C4-2B (cell line): Measurements from ENCODE around the gene BCKDHA.
A peak's percentile ranks its signal among the peaks of the same experiment; 100 is the strongest.

ENCODE experiments used
- H3K27ac ChIP-seq: fragments of 450-650 bp; 2 replicates; pipeline ENCODE4 v1.5.1; 2017
- ZFX ChIP-seq: fragments of 450-650 bp; IDR thresholded peaks from 2 replicates; pipeline ENCODE4 v1.6.1; 2017
- TF ChIP-seq, protein P1 (sequence below): fragments of 450-650 bp; conservative IDR thresholded peaks from 2 replicates; pipeline ENCODE4 v1.5.1; 2017; ENCODE audit warnings: mild to moderate bottlenecking

BCKDHA gene

DNA sequence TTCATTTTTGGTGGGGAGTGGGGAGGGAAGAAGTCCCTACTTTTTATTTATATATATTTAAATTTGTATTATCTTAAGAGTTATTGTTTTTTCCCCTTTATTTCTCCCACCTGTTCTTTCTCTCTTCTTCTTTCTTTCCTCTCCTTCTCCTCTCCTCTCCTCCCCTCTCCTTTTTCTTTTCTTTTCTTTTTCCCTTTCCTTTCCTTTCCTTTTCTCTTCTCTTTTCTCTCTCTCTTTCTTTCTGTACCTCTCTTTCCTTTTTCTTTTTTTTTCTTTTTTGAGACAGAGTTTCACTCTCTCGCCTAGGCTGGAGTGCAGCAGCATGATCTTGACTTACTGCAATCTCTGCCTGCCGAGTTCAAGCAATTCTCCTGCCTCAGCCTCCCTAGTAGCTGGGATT is 1.9 kb downstream of the BCKDHA start:
- TF ChIP-seq, protein P1, sequence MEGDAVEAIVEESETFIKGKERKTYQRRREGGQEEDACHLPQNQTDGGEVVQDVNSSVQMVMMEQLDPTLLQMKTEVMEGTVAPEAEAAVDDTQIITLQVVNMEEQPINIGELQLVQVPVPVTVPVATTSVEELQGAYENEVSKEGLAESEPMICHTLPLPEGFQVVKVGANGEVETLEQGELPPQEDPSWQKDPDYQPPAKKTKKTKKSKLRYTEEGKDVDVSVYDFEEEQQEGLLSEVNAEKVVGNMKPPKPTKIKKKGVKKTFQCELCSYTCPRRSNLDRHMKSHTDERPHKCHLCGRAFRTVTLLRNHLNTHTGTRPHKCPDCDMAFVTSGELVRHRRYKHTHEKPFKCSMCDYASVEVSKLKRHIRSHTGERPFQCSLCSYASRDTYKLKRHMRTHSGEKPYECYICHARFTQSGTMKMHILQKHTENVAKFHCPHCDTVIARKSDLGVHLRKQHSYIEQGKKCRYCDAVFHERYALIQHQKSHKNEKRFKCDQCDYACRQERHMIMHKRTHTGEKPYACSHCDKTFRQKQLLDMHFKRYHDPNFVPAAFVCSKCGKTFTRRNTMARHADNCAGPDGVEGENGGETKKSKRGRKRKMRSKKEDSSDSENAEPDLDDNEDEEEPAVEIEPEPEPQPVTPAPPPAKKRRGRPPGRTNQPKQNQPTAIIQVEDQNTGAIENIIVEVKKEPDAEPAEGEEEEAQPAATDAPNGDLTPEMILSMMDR = no peak
- TF ChIP-seq ZFX = no peak
- H3K27ac ChIP-seq = no peak overlapping the region

DNA sequence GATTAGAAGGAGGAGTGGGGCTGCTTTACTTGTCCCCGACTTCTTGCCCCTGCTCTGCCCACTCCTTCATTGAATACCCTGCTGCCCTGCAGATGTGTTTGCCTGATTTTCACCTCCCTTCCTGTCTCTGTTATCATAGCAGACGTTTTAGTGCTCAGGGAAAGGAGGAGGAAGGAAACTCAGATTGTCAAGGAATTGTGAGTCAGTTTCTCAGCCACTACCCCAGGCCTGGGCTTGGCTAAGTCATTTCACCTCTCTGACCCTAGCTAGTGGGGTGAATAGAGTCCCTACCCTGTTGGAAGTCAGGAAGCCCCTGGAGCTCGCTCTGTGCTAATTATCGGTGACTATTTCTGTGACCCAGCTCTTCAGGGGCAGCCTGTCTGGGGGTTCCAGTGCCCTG is 3.9 kb downstream of the BCKDHA start:
- no peak for TF ChIP-seq ZFX
- TF ChIP-seq, protein P1 = no peak
- H3K27ac ChIP-seq = no peak overlapping the region

DNA sequence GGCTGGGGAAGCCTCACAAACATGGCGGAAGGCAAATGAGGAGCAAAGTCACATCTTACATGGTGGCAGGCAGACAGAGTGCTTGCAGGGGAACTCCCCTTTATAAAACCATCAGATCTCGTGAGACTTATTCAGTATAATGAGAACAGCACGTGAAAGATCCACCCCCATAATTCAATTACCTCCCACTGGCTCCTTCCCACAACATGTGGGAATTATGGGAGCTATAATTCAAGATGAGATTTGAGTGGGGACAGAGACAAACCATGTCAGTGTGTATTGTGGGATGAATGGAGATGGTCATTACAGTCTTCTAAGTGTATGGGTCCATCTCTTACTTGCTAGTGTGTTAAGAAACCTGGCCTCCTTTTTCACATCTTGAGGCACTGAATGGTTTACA is 4.4 kb downstream of the BCKDHA start:
- no peak overlapping the region for H3K27ac ChIP-seq
- no peak for TF ChIP-seq ZFX
- TF ChIP-seq, protein P1 = no peak

DNA sequence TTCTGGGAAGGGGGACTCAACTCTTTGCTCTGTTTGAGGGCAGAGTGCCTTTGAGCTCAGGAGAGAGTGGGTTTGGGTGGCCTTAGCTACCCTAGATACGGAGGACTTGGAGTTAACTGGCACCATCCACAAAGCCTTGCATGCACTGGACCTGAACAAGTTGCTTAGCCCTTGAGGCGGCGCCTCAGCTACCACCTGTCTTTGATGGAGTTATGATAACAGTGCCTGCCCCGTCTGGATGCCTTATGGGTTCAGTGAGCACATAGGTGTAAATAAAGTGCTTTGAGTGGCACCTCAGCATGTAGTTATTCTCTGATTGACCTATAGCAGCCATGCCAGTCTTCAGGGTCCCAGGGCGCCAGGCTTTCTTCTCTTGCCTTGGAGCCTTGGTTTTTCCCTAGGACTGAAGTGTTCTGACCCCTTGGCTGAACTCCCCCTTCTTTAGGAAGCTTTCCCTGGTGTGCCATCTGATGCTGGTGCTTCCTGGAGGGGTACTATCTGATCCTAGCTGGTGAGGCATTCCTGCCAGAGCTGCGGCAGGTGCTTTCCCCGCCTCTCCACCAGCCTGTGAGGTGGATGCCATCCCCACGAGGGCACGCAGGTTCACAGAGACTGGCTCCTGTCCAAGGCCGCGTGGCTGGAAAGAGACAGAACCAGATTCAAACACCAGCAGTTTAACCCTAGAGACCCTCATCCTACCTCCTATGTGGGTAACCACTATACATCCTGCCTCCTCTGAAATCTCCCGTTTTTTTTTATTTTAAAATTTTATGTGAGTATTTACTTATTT is 5.8 kb downstream of the BCKDHA start:
- no peak overlapping the region for H3K27ac ChIP-seq
- TF ChIP-seq, protein P1 = no peak
- TF ChIP-seq ZFX = no peak

DNA sequence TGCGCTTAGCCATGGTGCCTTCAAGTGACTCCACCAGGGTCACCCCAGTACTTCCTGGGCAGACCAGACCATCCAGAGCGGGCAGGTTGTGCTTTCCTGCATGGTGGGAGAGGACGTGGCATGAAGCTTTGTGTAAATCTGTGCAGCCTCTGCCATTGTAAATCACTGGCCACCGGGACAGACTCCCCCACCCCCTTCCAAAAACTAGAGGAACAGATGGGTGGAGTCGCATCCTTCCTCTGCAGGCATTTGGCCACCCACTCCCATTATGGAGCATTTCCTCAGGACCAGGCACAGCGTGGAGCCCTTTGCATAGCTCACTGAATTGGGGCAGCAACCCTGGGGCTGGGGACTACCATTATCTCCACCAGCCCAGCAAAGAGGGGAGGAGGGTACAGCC is 8.2 kb downstream of the BCKDHA start:
- TF ChIP-seq ZFX = no peak
- TF ChIP-seq, protein P1 = no peak

DNA sequence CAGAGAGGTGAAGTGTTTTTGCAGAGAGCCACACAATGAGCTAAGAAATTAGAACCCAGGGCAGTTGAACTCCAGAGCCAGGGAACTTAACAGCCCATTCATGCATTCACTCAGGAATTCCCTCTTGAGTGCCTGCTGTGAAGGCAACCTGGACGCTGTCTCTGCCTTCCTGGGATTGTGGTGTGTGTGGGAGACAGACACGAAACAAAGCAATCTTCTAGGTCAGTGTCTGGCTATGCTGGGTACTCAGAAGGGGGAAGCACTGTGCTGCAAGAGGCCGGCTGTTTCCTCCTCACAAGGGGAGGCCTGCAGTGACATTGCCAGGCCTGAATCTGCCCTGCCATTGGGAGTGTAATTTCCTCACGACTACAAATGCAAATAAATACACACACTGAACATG is 9.7 kb downstream of the BCKDHA start:
- no peak overlapping the region for H3K27ac ChIP-seq
- TF ChIP-seq, protein P1 = no peak
- no peak for TF ChIP-seq ZFX

More for the DNA sequence above, 8.2 kb downstream of the BCKDHA start:
- H3K27ac ChIP-seq = no peak overlapping the region

DNA sequence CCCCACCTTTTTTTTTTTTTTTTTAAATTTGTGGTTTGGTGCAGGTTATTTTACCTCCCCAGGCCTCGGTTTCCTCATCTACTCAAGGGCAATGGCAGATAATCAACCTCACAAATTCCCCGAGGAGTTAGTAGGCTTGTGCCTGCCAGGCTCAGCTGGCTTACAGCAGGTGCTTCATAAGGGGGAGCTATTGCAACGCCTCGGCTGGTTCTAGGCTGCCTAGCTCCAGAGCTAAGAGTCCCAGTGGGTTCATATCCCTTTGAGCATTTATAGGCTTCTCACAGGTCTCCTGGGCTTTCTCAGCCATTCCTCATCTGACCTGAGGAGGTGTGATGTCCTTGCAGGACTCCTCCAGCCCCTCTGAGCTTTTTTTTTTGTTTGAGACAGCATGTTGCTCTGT is 10.6 kb downstream of the BCKDHA start:
- no peak overlapping the region for H3K27ac ChIP-seq
- TF ChIP-seq ZFX = no peak
- TF ChIP-seq, protein P1 = no peak

DNA sequence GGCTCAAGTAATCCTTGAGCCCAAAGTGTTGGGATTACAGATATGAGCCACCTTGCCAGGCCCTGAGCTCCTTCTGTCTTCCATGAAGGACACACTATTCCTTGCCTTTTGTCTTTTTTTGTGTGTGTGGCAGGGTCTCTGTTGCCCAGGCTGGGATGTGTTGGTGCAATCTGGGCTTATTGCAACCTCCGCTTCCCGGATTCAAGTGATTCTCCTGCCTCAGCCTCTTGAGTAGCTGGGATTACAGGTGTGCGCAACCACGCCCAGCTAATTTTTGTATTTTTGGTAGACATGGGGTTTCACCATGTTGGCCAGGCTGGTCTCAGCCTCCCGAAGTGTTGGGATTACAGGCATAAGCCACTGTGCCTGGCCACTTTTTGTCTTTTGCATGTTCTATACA is 11.2 kb downstream of the BCKDHA start:
- peak overlapping the region; percentile 38 for H3K27ac ChIP-seq
